NB4 (cell line): ENCODE results near the gene OXT.

Source experiments
- POLR2A ChIP-seq: IDR thresholded peaks from 2 replicates; pipeline ENCODE4 v1.6.1; 2011; ENCODE audit warnings: mild to moderate bottlenecking; ENCODE audit not compliant: insufficient read length; ENCODE audit errors: extremely low read depth
- TF ChIP-seq, protein P1 (sequence below): IDR thresholded peaks from one replicate; pipeline ENCODE4 v1.5.1; 2012; ENCODE audit warnings: low read depth, low read length

DNA sequence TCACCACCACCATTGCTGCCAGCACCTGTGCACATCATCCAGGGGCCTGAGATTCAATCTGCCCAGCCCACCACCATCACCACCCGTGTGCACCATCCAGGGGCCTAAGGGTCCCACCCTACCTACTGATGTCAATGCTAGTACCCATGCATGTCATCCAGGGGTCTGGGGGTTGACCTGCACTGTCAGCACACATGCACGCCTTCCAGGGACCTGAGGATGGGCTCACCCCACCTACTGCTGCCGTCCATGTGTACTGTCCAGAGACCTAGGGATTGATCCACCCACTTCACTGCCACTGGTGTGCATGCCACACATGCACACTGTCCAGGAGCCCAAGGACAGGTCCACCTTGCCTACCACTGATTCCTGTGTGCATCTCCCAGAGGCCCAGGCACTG is 11.9 kb upstream of the OXT start:
- TF ChIP-seq, protein P1, sequence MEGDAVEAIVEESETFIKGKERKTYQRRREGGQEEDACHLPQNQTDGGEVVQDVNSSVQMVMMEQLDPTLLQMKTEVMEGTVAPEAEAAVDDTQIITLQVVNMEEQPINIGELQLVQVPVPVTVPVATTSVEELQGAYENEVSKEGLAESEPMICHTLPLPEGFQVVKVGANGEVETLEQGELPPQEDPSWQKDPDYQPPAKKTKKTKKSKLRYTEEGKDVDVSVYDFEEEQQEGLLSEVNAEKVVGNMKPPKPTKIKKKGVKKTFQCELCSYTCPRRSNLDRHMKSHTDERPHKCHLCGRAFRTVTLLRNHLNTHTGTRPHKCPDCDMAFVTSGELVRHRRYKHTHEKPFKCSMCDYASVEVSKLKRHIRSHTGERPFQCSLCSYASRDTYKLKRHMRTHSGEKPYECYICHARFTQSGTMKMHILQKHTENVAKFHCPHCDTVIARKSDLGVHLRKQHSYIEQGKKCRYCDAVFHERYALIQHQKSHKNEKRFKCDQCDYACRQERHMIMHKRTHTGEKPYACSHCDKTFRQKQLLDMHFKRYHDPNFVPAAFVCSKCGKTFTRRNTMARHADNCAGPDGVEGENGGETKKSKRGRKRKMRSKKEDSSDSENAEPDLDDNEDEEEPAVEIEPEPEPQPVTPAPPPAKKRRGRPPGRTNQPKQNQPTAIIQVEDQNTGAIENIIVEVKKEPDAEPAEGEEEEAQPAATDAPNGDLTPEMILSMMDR = no peak
- TF ChIP-seq POLR2A = no peak
